ENCODE measurements around the gene ARSI. TPM values are rescaled to one million over a fixed set of nuclear protein-coding genes. Genes with fewer than 3 reads are reported as not detected.

The ARSI gene
- total RNA-seq, 1 experiment from 2014 or later, result 6.3 TPM

- Histone ChIP-seq H3K4me3 (ENCODE audit: low read length) (no peak overlapping the region), H3K79me2 (ENCODE audit: low read length) (no peaks in the 10 kb centered on the region), H2AFZ (ENCODE audit: low read length) (no peak overlapping the region), H3K27me3 (ENCODE audit: low read length) (no peaks in the 10 kb centered on the region), H3K36me3 (ENCODE audit: low read depth, low read length) (no peaks in the 10 kb centered on the region), H3F3A (ENCODE audit: low read length, unreplicated experiment) (no peaks in the 10 kb centered on the region), H3K9me3 (ENCODE audit: low read length) (no peaks in the 10 kb centered on the region), H4K20me1 (ENCODE audit: low read length) (no peaks in the 10 kb centered on the region), H3K4me2 (ENCODE audit: low read length) (no peak overlapping the region), H3K27ac (ENCODE audit: low read length) (no peak overlapping the region), H3K4me1 (ENCODE audit: insufficient read depth, low read length) (no peaks in the 10 kb centered on the region), H3K9me2 (replicated peaks; ENCODE audit: low read length) (peaks cover 7% of the 10 kb centered on the region), H3K9ac (ENCODE audit: low read length) (no peak overlapping the region)
- DNase-seq, result no peak
- intact Hi-C loops (cut with micrococcal nuclease), result no loop called here
- BruUV-seq (replicated peaks), result no TSS peak
- ATAC-seq, result no peak
- ChIA-PET POLR2A (ENCODE audit: unreplicated experiment) (no interaction called here), CTCF (no interaction called here)
- TF ChIP-seq CTCF (conservative IDR thresholded peaks at IDR 0.05; ENCODE audit: low read depth, low read length), result no peak
- TF ChIP-seq EZH2phosphoT487 (IDR thresholded peaks at IDR 0.05; ENCODE audit: borderline replicate concordance, low read length), result no peak
- TF ChIP-seq EZH2 (IDR thresholded peaks at IDR 0.05; ENCODE audit: low read length, unreplicated experiment), result no peak
Measured at GRCh38 chr5:150340614-150341255, 38.0 kb upstream of the ARSI start.

- Histone ChIP-seq H3K9ac (ENCODE audit: low read length) (no peak overlapping the region), H3K36me3 (ENCODE audit: low read depth, low read length) (no peaks in the 10 kb centered on the region), H3K9me3 (ENCODE audit: low read length) (no peaks in the 10 kb centered on the region), H3F3A (ENCODE audit: low read length, unreplicated experiment) (no peaks in the 10 kb centered on the region), H3K9me2 (replicated peaks; ENCODE audit: low read length) (peaks cover 7% of the 10 kb centered on the region), H3K4me3 (ENCODE audit: low read length) (no peak overlapping the region), H3K4me2 (ENCODE audit: low read length) (no peak overlapping the region), H3K27ac (ENCODE audit: low read length) (no peak overlapping the region), H3K27me3 (ENCODE audit: low read length) (no peaks in the 10 kb centered on the region), H3K79me2 (ENCODE audit: low read length) (no peaks in the 10 kb centered on the region), H2AFZ (ENCODE audit: low read length) (no peak overlapping the region), H4K20me1 (ENCODE audit: low read length) (no peaks in the 10 kb centered on the region), H3K4me1 (ENCODE audit: insufficient read depth, low read length) (no peaks in the 10 kb centered on the region)
- TF ChIP-seq EZH2phosphoT487 (IDR thresholded peaks at IDR 0.05; ENCODE audit: borderline replicate concordance, low read length) (no peak), EZH2 (IDR thresholded peaks at IDR 0.05; ENCODE audit: low read length, unreplicated experiment) (no peak), CTCF (conservative IDR thresholded peaks at IDR 0.05; ENCODE audit: low read depth, low read length) (no peak)
- DNase-seq (no peak), ATAC-seq (no peak)
- BruUV-seq (replicated peaks), result no TSS peak
- POLR2A ChIA-PET (ENCODE audit: unreplicated experiment), result no interaction called here
- CTCF ChIA-PET, result no interaction called here
- intact Hi-C loops (cut with micrococcal nuclease), result no loop called here
Measured at GRCh38 chr5:150339841-150340240, 37.1 kb upstream of the ARSI start.

DNA sequence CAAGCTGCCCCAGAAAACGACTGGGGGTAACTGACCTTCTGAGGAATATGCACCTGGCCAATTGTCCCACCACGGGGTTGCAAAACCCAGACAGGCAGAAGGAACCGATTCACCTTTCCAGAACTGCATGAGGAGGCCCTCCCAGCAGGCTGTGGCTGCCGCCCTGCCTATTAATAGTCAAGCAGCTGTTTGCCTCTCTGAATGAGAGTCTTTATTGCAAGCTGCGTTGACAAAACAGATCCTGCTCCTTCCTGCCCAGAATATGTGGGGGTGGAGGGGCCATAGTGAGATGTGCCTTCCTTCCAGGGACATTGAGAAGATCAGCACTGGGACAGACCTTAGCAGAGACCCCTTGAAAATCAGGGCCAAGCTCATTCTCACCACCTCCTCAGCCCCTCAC, 36.5 kb upstream of the ARSI start:
- Histone ChIP-seq H3K27ac (ENCODE audit: low read length) (no peak overlapping the region), H3K9ac (ENCODE audit: low read length) (no peak overlapping the region), H3K4me2 (ENCODE audit: low read length) (no peak overlapping the region), H4K20me1 (ENCODE audit: low read length) (no peaks in the 10 kb centered on the region), H3K9me3 (ENCODE audit: low read length) (no peaks in the 10 kb centered on the region), H3K9me2 (replicated peaks; ENCODE audit: low read length) (peaks cover 7% of the 10 kb centered on the region), H2AFZ (ENCODE audit: low read length) (no peak overlapping the region), H3K79me2 (ENCODE audit: low read length) (no peaks in the 10 kb centered on the region), H3K4me1 (ENCODE audit: insufficient read depth, low read length) (no peaks in the 10 kb centered on the region), H3K36me3 (ENCODE audit: low read depth, low read length) (no peaks in the 10 kb centered on the region), H3K4me3 (ENCODE audit: low read length) (no peak overlapping the region), H3F3A (ENCODE audit: low read length, unreplicated experiment) (no peaks in the 10 kb centered on the region), H3K27me3 (ENCODE audit: low read length) (no peaks in the 10 kb centered on the region)
- ChIA-PET POLR2A (ENCODE audit: unreplicated experiment) (no interaction called here), CTCF (no interaction called here)
- no TSS peak for BruUV-seq (replicated peaks)
- no peak for TF ChIP-seq CTCF (conservative IDR thresholded peaks at IDR 0.05; ENCODE audit: low read depth, low read length)
- no peak for TF ChIP-seq EZH2phosphoT487 (IDR thresholded peaks at IDR 0.05; ENCODE audit: borderline replicate concordance, low read length)
- no peak for TF ChIP-seq EZH2 (IDR thresholded peaks at IDR 0.05; ENCODE audit: low read length, unreplicated experiment)
- ATAC-seq (no peak), DNase-seq (no peak)
- intact Hi-C loops (cut with micrococcal nuclease), result no loop called here

All from PC-3 (cell line).